GM18526 (cell line): ENCODE measurements around the gene CHKA.
A peak's percentile ranks its signal among the peaks of the same experiment; 100 is the strongest.

Experiments
- POLR2A ChIP-seq: IDR thresholded peaks from 3 replicates; pipeline ENCODE4 v1.6.1; 2011; ENCODE audit not compliant: insufficient read length; ENCODE audit errors: extremely low read depth

CHKA gene

GRCh38 chr11:68004551-68005335 lies 116.4 kb downstream of the CHKA start:
- TF ChIP-seq POLR2A = no peak

GRCh38 chr11:68003846-68004550 lies 117.2 kb downstream of the CHKA start, which contains the start of gene UNC93B1:
Gene UNC93B1, minus strand, starts transcription at chr11:68004097. Its CDS starts 54 bp downstream, at chr11:68004043.
- TF ChIP-seq POLR2A = peak; percentile 82

- no peak for TF ChIP-seq POLR2A
Observed at GRCh38 chr11:68002938-68003845, 118.0 kb downstream of the CHKA start.
